ENCODE measurements around the gene TULP4.

Gene TULP4

DNA sequence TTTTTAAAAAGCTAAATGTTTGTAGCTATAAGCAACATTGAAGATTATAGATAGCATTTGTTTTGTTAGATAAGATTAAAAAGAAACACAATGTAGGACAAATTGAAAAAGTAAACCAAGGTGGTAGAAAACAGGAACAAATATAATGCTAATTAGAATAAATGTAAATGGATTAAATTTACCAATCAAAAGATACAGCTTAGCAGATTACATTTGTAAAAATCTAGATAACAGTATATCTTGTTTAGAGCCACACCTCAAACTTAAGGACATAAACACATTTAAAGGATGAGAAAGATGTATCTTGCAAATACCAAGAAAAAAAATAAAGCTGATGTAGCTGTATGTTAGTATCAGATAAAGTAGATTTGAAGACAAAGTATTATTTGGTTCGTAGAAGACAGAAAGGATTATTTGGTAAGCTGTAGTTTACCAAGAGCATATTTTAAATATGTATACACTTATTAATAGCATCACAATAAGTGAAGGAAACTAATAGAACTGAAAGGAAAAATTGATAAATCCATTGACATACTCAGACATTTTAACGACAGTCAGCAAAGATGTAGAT, 107.2 kb downstream of the TULP4 start:
- TF ChIP-seq, protein P1, sequence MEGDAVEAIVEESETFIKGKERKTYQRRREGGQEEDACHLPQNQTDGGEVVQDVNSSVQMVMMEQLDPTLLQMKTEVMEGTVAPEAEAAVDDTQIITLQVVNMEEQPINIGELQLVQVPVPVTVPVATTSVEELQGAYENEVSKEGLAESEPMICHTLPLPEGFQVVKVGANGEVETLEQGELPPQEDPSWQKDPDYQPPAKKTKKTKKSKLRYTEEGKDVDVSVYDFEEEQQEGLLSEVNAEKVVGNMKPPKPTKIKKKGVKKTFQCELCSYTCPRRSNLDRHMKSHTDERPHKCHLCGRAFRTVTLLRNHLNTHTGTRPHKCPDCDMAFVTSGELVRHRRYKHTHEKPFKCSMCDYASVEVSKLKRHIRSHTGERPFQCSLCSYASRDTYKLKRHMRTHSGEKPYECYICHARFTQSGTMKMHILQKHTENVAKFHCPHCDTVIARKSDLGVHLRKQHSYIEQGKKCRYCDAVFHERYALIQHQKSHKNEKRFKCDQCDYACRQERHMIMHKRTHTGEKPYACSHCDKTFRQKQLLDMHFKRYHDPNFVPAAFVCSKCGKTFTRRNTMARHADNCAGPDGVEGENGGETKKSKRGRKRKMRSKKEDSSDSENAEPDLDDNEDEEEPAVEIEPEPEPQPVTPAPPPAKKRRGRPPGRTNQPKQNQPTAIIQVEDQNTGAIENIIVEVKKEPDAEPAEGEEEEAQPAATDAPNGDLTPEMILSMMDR (conservative IDR thresholded peaks at IDR 0.05; ENCODE audit: low read depth): no peak
- ChIA-PET POLR2A (ENCODE audit: low non-redundant PET) (no interaction called here), CTCF (interaction anchor here (0.8 to 0.9 kb wide), 2 partner anchors 13 to 32 kb away, joined by 3 to 4 read pairs; no protein-coding TSS in a partner anchor)
- no peak for DNase-seq (ENCODE audit: low spot score)
- H3K27ac ChIP-seq: no peak overlapping the region

DNA sequence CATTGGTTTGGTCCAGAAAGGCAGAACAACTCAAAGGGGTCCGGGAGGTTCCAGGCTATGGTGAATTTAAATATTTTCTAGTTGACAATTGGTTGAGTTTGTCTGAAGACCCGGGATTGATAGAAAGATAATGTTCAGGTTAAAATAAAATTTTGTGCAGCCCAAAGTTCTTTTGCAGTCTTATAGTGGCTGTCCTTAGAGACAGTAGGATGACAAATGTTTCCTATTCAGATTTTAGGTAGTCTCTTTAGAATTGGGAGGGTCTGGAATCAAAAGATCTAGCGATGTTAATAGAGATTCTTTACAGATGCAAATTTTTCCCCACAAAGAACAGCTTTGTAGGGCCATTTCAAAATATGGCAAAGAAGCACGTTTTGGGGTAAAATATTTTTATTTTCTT, 109.1 kb downstream of the TULP4 start:
- no peak overlapping the region for H3K27ac ChIP-seq
- TF ChIP-seq, protein P1 (conservative IDR thresholded peaks at IDR 0.05; ENCODE audit: low read depth): no peak
- POLR2A ChIA-PET (ENCODE audit: low non-redundant PET): no interaction called here
- CTCF ChIA-PET: no interaction called here
- no peak for DNase-seq (ENCODE audit: low spot score)

DNA sequence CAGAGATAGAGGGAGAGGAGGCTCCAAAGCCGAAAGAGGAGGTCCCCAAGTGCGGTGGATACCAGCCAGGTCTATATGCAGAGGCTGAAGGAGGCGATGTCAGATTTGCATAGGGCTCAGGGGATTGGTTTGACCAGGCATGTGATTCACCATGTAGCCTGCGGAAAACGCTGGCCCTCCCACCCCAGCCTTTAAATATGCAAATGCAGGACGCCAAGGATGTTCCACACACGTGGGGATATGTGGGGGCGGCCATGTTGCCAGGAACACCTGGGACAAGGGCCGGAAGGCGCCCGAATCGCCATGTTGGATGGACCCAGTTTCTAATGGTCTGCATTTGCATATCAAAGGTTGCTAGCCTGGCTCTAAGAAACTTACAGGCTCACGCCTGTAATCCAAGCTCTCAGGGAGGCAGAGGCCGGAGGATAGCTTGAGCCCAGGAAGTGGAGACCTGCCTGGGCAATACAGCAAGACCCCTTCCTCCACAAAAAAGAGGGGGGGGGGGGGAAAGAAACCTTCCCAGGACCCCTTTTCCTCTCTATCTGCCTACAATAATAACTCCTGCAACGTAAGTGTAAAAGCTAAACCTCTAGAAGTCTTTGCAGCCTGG, 110.5 kb downstream of the TULP4 start:
- no peak overlapping the region for H3K27ac ChIP-seq
- TF ChIP-seq, protein P1 (conservative IDR thresholded peaks at IDR 0.05; ENCODE audit: low read depth): no peak
- ChIA-PET POLR2A (ENCODE audit: low non-redundant PET) (no interaction called here), CTCF (interaction anchor here (0.6 to 0.9 kb wide), 2 partner anchors 9 to 33 kb away, joined by 3 to 5 read pairs; no protein-coding TSS in a partner anchor)
- DNase-seq (ENCODE audit: low spot score): no peak

DNA sequence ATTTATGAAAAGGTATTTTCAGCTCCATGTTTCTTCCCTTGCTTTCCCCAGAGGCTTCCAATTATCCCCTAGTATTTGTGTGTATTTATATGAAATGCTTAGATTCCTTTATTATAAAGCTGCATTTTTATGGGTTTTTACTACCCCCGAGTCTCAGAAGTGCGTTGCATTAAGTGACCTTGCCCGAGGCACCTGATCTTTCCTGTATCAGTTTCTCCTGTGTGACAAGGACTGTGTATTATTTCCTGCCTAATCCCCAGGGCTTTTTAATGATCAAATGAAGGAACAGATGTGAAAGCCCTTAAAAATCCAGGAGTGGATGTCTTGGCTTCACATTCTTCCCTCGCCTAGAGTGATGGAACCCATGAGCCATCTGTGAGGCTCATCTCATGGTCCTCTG, 118.8 kb downstream of the TULP4 start:
- H3K27ac ChIP-seq: no peak overlapping the region
- DNase-seq (ENCODE audit: low spot score): no peak
- ChIA-PET CTCF (no interaction called here), POLR2A (ENCODE audit: low non-redundant PET) (no interaction called here)
- TF ChIP-seq, protein P1 (conservative IDR thresholded peaks at IDR 0.05; ENCODE audit: low read depth): no peak

DNA sequence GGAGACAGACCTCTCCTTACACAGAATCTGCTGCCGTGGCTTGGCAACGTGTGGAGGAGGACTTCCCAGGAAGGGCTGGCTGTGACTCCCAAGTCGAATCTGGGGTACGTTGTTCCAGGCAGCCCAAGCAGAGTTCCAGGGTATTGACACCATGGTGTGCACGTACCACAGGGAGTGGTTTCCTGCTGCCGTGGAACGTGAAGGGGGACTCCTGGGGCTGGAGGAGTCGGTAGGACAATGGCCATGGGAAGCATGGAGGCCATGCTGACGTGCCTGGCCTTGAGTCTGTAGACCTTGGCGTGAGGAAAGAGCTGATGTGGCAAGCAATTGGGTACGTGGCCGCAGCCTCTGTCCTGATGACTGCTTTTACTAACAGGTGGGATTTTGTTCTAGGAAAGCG, 119.3 kb downstream of the TULP4 start:
- CTCF ChIA-PET: interaction anchor here (1.1 kb wide), 1 partner anchor 13 kb away, joined by 3 read pairs; no protein-coding TSS in a partner anchor
- POLR2A ChIA-PET (ENCODE audit: low non-redundant PET): no interaction called here
- DNase-seq (ENCODE audit: low spot score): no peak
- no peak overlapping the region for H3K27ac ChIP-seq
- TF ChIP-seq, protein P1 (conservative IDR thresholded peaks at IDR 0.05; ENCODE audit: low read depth): no peak

DNA sequence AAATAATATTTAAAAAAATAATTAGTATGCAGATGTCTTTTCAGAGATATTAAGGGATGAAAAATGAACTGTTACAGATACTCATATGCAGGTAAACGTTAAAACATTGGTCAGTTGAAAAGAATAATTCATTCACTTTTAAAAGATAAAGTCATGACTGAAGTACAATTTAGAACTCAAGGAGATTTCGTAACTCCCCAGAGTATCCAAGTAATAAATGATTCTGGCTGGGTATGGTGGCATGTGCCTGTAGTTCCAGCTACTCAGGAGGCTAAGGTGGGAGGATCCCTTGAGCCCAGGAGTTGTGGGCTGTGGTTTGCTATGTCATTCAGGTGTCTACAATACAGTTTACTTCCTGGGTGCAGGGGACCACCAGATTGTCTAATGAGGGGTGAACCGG, 125.3 kb downstream of the TULP4 start:
- DNase-seq (ENCODE audit: low spot score): no peak
- ChIA-PET POLR2A (ENCODE audit: low non-redundant PET) (no interaction called here), CTCF (no interaction called here)
- no peak overlapping the region for H3K27ac ChIP-seq
- TF ChIP-seq, protein P1 (conservative IDR thresholded peaks at IDR 0.05; ENCODE audit: low read depth): no peak
